H9 (cell line): Measurements from ENCODE around the gene PA2G4. TPM values are rescaled to one million over a fixed set of nuclear protein-coding genes. Genes with fewer than 3 reads are reported as not detected.
A peak's percentile ranks its signal among the peaks of the same experiment; 100 is the strongest.
"Not testable (repeated sequence)": the region's sequence is repeated elsewhere in the genome, so short reads cannot be mapped to it uniquely, and the experiment has no call there.

Experiments
- DNase-seq: peaks from one replicate; pipeline ENCODE4 v3.0.0-alpha.2; 2017
- H2AFZ ChIP-seq: one replicate; pipeline ENCODE4 v1.6.1; 2013; ENCODE audit warnings: mild to moderate bottlenecking, low read length, control low read depth, moderate library complexity
- H2AK5ac ChIP-seq: 2 replicates; pipeline ENCODE4 v1.6.1; 2013; ENCODE audit warnings: low read length, control low read depth, mixed read lengths; ENCODE audit not compliant: insufficient read length
- H2BK120ac ChIP-seq: one replicate; pipeline ENCODE4 v1.6.1; 2013; ENCODE audit warnings: low read depth, mild to moderate bottlenecking, low read length, control low read depth, inconsistent platforms; ENCODE audit not compliant: poor library complexity, severe bottlenecking
- H2BK12ac ChIP-seq: 2 replicates; pipeline ENCODE4 v1.6.1; 2013; ENCODE audit warnings: low read length, control low read depth, mixed read lengths, low read depth; ENCODE audit not compliant: insufficient read length
- H2BK15ac ChIP-seq: 2 replicates; pipeline ENCODE4 v1.6.1; 2013; ENCODE audit warnings: low read depth, low read length, control low read depth
- H2BK20ac ChIP-seq: one replicate; pipeline ENCODE4 v1.6.1; 2013; ENCODE audit warnings: low read depth, mild to moderate bottlenecking, low read length, control low read depth, inconsistent platforms; ENCODE audit not compliant: poor library complexity, severe bottlenecking
- H2BK5ac ChIP-seq: 2 replicates; pipeline ENCODE4 v1.6.1; 2013; ENCODE audit warnings: low read length, control low read depth, mixed read lengths; ENCODE audit not compliant: insufficient read length
- H3K14ac ChIP-seq: 2 replicates; pipeline ENCODE4 v1.6.1; 2013; ENCODE audit warnings: low read length, control low read depth; ENCODE audit not compliant: insufficient read depth
- H3K18ac ChIP-seq: 2 replicates; pipeline ENCODE4 v1.6.1; 2013; ENCODE audit warnings: low read depth, mild to moderate bottlenecking, mixed read lengths, low read length, control low read depth; ENCODE audit not compliant: insufficient read length
- H3K23ac ChIP-seq: 2 replicates; pipeline ENCODE4 v1.6.1; 2013; ENCODE audit warnings: low read length, control low read depth, mixed read lengths, low read depth; ENCODE audit not compliant: insufficient read length
- H3K23me2 ChIP-seq: 2 replicates; pipeline ENCODE4 v1.6.1; 2013; ENCODE audit warnings: low read depth, mild to moderate bottlenecking, mixed read lengths, low read length, control low read depth; ENCODE audit not compliant: insufficient read length, poor library complexity, severe bottlenecking
- H3K27ac ChIP-seq: 2 replicates; pipeline ENCODE4 v1.5.1; 2013; ENCODE audit warnings: low read length, control low read depth, mixed read lengths, low read depth; ENCODE audit not compliant: insufficient read length
- H3K27me3 ChIP-seq: 2 replicates; pipeline ENCODE4 v1.6.1; 2013; ENCODE audit warnings: low read length, control low read depth, inconsistent platforms; ENCODE audit not compliant: insufficient read depth
- H3K4ac ChIP-seq: 2 replicates; pipeline ENCODE4 v1.6.1; 2013; ENCODE audit warnings: low read depth, mild to moderate bottlenecking, control low read depth, inconsistent platforms, low read length, moderate library complexity
- H3K4me1 ChIP-seq: 2 replicates; pipeline ENCODE4 v1.6.1; 2013; ENCODE audit warnings: low read length, control low read depth, inconsistent platforms; ENCODE audit not compliant: insufficient read depth
- H3K4me2 ChIP-seq: 2 replicates; pipeline ENCODE4 v1.6.1; 2013; ENCODE audit warnings: low read length, control low read depth, mixed read lengths; ENCODE audit not compliant: insufficient read length, insufficient read depth
- H3K56ac ChIP-seq: 2 replicates; pipeline ENCODE4 v1.6.1; 2013; ENCODE audit warnings: low read depth, mild to moderate bottlenecking, mixed read lengths, low read length, control low read depth; ENCODE audit not compliant: insufficient read length
- H3K79me1 ChIP-seq: 2 replicates; pipeline ENCODE4 v1.6.1; 2013; ENCODE audit warnings: low read depth, mild to moderate bottlenecking, moderate library complexity, low read length, control low read depth, inconsistent platforms; ENCODE audit not compliant: insufficient read depth, poor library complexity, severe bottlenecking
- H3K79me2 ChIP-seq: 2 replicates; pipeline ENCODE4 v1.6.1; 2013; ENCODE audit warnings: low read length, control low read depth, inconsistent platforms; ENCODE audit not compliant: insufficient read depth
- H3K9ac ChIP-seq: 2 replicates; pipeline ENCODE4 v1.6.1; 2013; ENCODE audit warnings: low read length, control low read depth, mixed read lengths; ENCODE audit not compliant: insufficient read length; ENCODE audit errors: extremely low read depth
- H3K9me3 ChIP-seq: one replicate; pipeline ENCODE4 v1.6.1; 2013; ENCODE audit warnings: low read depth, low read length, inconsistent platforms; ENCODE audit not compliant: control insufficient read depth
- H3T11ph ChIP-seq: one replicate; pipeline ENCODE4 v1.6.1; 2013; ENCODE audit warnings: mild to moderate bottlenecking, low read length, control low read depth, inconsistent platforms
- H4K20me1 ChIP-seq: one replicate; pipeline ENCODE4 v1.6.1; 2013; ENCODE audit not compliant: control insufficient read depth, insufficient read length, insufficient read depth
- H4K5ac ChIP-seq: 2 replicates; pipeline ENCODE4 v1.6.1; 2013; ENCODE audit warnings: low read depth, mild to moderate bottlenecking, mixed read lengths, low read length, control low read depth; ENCODE audit not compliant: insufficient read length
- H4K8ac ChIP-seq: replicated peaks from 2 replicates; pipeline ENCODE4 v1.6.1; 2013; ENCODE audit warnings: low read length, control low read depth, mixed read lengths, low read depth; ENCODE audit not compliant: insufficient read length
- H4K91ac ChIP-seq: 2 replicates; pipeline ENCODE4 v1.6.1; 2013; ENCODE audit warnings: low read depth, mild to moderate bottlenecking, moderate library complexity, mixed read lengths, low read length, control low read depth; ENCODE audit not compliant: insufficient read length
- H3K27ac Mint-ChIP-seq, 3 experiments: 2 replicates in 2 of 3; 3 replicates in 1 of 3; pipeline ENCODE4 v1.8.0; 2020 to 2021; ENCODE audit warnings: mixed read lengths in 3 of 3, mild to moderate bottlenecking in 1 of 3, moderate library complexity in 1 of 3
- H3K27me3 Mint-ChIP-seq: 2 replicates; pipeline ENCODE4 v1.8.0; 2021; ENCODE audit warnings: low read depth, mild to moderate bottlenecking, moderate library complexity, mixed read lengths
- H3K36me3 Mint-ChIP-seq, 3 experiments: 2 replicates in 2 of 3; 3 replicates in 1 of 3; pipeline ENCODE4 v1.8.0; 2020 to 2021; ENCODE audit warnings: low read depth in 3 of 3, mixed read lengths in 3 of 3; ENCODE audit not compliant: insufficient read depth in 1 of 3
- H3K4me1 Mint-ChIP-seq, 2 experiments: 2 replicates each; pipeline ENCODE4 v1.8.0; 2020; ENCODE audit warnings: mixed read lengths in 2 of 2
- H3K4me3 Mint-ChIP-seq, 2 experiments: 2 replicates in 1 of 2; 3 replicates in 1 of 2; pipeline ENCODE4 v1.8.0; 2020 to 2021; ENCODE audit warnings: mild to moderate bottlenecking in 2 of 2, mixed read lengths in 2 of 2, moderate library complexity in 1 of 2
- H3K9me3 Mint-ChIP-seq, 2 experiments: 2 replicates in 1 of 2; 3 replicates in 1 of 2; pipeline ENCODE4 v1.8.0; 2020; ENCODE audit warnings: mild to moderate bottlenecking in 2 of 2, mixed read lengths in 2 of 2, moderate library complexity in 1 of 2
- WGBS: extraction: QIAGEN DNeasy Blood & Tissue Kit; methylation state at CpG from one replicate; pipeline ENCODE4 v1.1.7; 2013; ENCODE audit warnings: missing lambda C conversion rate, low lambda C conversion rate, mixed read lengths; ENCODE audit not compliant: insufficient read length; ENCODE audit errors: extremely low coverage; 5-methylcytosine and 5-hydroxymethylcytosine counted together
- long read RNA-seq: library from polyadenylated mRNA; unstranded; transcript quantifications from one replicate; pipeline ENCODE4 v2.0.0, GENCODE V29; 2020
- total RNA-seq: library from RNA; stranded (reverse); gene quantifications from 2 replicates; pipeline ENCODE4 v1.2.1, GENCODE V29; 2021
- TF ChIP-seq, protein P1 (sequence below): fragments of 200-600 bp; sonication (generic); conservative IDR thresholded peaks from 3 replicates; pipeline ENCODE4 v1.8.0; 2021; ENCODE audit warnings: antibody characterized with exemption, mild to moderate bottlenecking

The PA2G4 gene
- 248 TPM in 2 replicates for total RNA-seq
- long read RNA-seq, transcript PA2G4-201 (13 exons, 2,577 nt) = major isoform, 429 of 1,496 reads
- long read RNA-seq, partial matches to known transcripts = 1,021 of 1,496 reads
- long read RNA-seq, other reads (novel, unspliced or antisense) = 46 of 1,496 reads

DNA sequence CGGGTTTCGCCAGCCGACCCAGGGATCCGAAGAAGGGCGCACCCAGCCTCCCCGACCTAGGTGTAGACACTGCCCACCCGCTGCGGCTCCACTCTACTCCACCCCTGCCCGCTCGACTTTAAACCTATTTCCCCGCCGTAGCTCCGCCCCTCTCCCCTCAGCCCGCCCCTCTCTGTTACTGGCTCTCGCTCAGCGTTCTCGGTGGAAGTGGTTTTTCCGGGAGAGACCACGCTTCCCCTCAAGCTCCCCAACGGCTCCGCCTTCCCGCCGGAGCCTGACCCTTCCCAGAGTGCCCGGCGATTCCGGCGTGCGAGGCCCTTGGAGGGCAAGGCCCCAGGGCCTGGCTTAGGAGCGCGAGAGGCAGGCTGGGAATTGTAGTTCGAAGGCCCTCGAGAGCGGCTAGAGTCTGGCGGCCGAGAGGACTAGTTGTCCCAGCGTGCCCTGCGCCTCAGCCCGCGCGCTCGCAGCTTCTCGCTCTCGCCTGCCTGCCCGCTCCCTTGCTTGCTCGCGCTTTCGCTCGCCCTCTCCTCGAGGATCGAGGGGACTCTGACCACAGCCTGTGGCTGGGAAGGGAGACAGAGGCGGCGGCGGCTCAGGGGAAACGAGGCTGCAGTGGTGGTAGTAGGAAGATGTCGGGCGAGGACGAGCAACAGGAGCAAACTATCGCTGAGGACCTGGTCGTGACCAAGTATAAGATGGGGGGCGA lies at the start of gene PA2G4:
PA2G4 (plus strand) TSS at position 451 of the 706 bp plus-strand sequence; CDS start at position 630, 179 bp downstream.
- H2BK120ac ChIP-seq = no peak within 1 kb of the TSS
- Mint-ChIP-seq H3K27ac (peak within 1 kb of the TSS; percentile 98 to 100 (median 99)), H3K4me1 (peaks cover 22 to 27% of the 10 kb centered on the region in 2 experiments), H3K36me3 (peaks cover 38 to 81% (median 66%) of the 10 kb centered on the region in 3 experiments), H3K4me3 (peak within 1 kb of the TSS; percentile 95 to 100), H3K9me3 (peaks cover 0 to 3% of the 10 kb centered on the region in 2 experiments; a peak in 1 of 5 replicates), H3K27me3 (no peaks in the 10 kb centered on the region; the same call in 1 of the 2 replicates)
- no peak within 1 kb of the TSS for H3T11ph ChIP-seq
- no peak within 1 kb of the TSS for H2BK15ac ChIP-seq
- H4K20me1 ChIP-seq = no peaks in the 10 kb centered on the region
- H3K79me2 ChIP-seq = peaks cover 17% of the 10 kb centered on the region; the same call in 1 of the 2 replicates
- no peaks in the 10 kb centered on the region for H3K27me3 ChIP-seq
- no peak within 1 kb of the TSS for H3K27ac ChIP-seq
- H2BK12ac ChIP-seq = no peak within 1 kb of the TSS
- no peak within 1 kb of the TSS for H2AFZ ChIP-seq
- no peak within 1 kb of the TSS for H2BK20ac ChIP-seq
- WGBS = no CpG with 5 or more reads among the region's 60 CpGs
- no peaks in the 10 kb centered on the region for H3K79me1 ChIP-seq
- peak; percentile 100 for DNase-seq
- no peak within 1 kb of the TSS for H3K56ac ChIP-seq
- peak within 1 kb of the TSS; percentile 78 for H3K9ac ChIP-seq
- peak within 1 kb of the TSS; percentile 64; the same call in 1 of the 2 replicates for H3K14ac ChIP-seq
- no peak within 1 kb of the TSS for H2BK5ac ChIP-seq
- no peaks in the 10 kb centered on the region for H3K9me3 ChIP-seq
- peaks cover 8% of the 10 kb centered on the region for H3K23me2 ChIP-seq
- no peak within 1 kb of the TSS for H4K91ac ChIP-seq
- H2AK5ac ChIP-seq = no peak within 1 kb of the TSS
- no peak within 1 kb of the TSS for H4K8ac ChIP-seq
- no peak within 1 kb of the TSS for H3K4ac ChIP-seq
- peak within 1 kb of the TSS; percentile 81 for H3K4me2 ChIP-seq
- H3K23ac ChIP-seq = no peak within 1 kb of the TSS
- TF ChIP-seq, protein P1, sequence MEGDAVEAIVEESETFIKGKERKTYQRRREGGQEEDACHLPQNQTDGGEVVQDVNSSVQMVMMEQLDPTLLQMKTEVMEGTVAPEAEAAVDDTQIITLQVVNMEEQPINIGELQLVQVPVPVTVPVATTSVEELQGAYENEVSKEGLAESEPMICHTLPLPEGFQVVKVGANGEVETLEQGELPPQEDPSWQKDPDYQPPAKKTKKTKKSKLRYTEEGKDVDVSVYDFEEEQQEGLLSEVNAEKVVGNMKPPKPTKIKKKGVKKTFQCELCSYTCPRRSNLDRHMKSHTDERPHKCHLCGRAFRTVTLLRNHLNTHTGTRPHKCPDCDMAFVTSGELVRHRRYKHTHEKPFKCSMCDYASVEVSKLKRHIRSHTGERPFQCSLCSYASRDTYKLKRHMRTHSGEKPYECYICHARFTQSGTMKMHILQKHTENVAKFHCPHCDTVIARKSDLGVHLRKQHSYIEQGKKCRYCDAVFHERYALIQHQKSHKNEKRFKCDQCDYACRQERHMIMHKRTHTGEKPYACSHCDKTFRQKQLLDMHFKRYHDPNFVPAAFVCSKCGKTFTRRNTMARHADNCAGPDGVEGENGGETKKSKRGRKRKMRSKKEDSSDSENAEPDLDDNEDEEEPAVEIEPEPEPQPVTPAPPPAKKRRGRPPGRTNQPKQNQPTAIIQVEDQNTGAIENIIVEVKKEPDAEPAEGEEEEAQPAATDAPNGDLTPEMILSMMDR = no peak
- H3K4me1 ChIP-seq = peaks cover 8% of the 10 kb centered on the region; the same call in 1 of the 2 replicates
- H4K5ac ChIP-seq = no peak within 1 kb of the TSS
- H3K18ac ChIP-seq = no peak within 1 kb of the TSS

DNA sequence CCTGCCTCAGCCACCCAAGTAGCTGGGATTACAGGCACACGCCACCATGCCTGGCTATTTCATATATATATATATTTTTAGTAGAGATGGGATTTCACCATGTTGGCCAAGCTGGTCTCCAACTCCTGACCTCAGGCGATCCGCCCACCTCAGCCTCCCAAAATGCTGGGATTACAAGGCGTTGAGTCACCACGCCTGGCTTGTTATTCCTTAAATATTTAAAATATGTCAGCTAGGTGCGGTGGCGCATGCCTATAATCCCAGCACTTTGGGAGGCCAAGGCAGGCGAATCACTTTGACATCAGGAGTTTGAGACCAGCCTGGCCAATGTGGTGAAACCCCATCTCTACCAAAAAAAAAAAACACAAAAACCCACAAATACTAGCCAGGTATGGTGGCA lies 44.4 kb upstream of the PA2G4 start:
- not testable (repeated sequence) for H3K23me2 ChIP-seq, H3K4me2 ChIP-seq, H3K79me2 ChIP-seq, H3K27ac Mint-ChIP-seq, H3K9ac ChIP-seq, H2BK120ac ChIP-seq, H2BK15ac ChIP-seq, H3K27me3 ChIP-seq, H2AK5ac ChIP-seq, H3K4ac ChIP-seq, H3K18ac ChIP-seq, H3K23ac ChIP-seq, H2BK12ac ChIP-seq, H4K91ac ChIP-seq, H3K27ac ChIP-seq, H3K9me3 ChIP-seq, H3K36me3 Mint-ChIP-seq, H2AFZ ChIP-seq, H3K27me3 Mint-ChIP-seq, H3T11ph ChIP-seq, H3K4me1 ChIP-seq, H3K4me1 Mint-ChIP-seq, H4K8ac ChIP-seq, H3K9me3 Mint-ChIP-seq, H3K4me3 Mint-ChIP-seq, H4K20me1 ChIP-seq, H3K56ac ChIP-seq, H2BK20ac ChIP-seq, H4K5ac ChIP-seq, H3K79me1 ChIP-seq, H2BK5ac ChIP-seq, H3K14ac ChIP-seq
- WGBS = no CpG with 5 or more reads among the region's 8 CpGs
- DNase-seq = peak; percentile 48
